DOHH2 (cell line): Measurements from ENCODE around the gene GDE1.

Experiments
- H3F3A ChIP-seq: fragments of 200-600 bp; sonication (generic), shearing (Covaris generic); 2 replicates; pipeline ENCODE4 v1.6.0; 2016; ENCODE audit warnings: antibody characterized with exemption, mild to moderate bottlenecking; ENCODE audit not compliant: control insufficient read depth, insufficient read depth
- H3K27ac ChIP-seq: fragments of 200-600 bp; sonication (generic); 2 replicates; pipeline ENCODE4 v1.5.1; 2014; ENCODE audit warnings: low read depth, mild to moderate bottlenecking, low read length, moderate library complexity
- H3K27me3 ChIP-seq: fragments of 200-600 bp; sonication (generic); 2 replicates; pipeline ENCODE4 v1.6.1; 2014; ENCODE audit warnings: mild to moderate bottlenecking, low read length, mixed read lengths; ENCODE audit not compliant: control insufficient read depth
- H3K36me3 ChIP-seq: fragments of 200-600 bp; sonication (generic); 2 replicates; pipeline ENCODE4 v1.6.1; 2014; ENCODE audit warnings: mild to moderate bottlenecking, low read length, moderate library complexity, mixed read lengths; ENCODE audit not compliant: control insufficient read depth
- H3K4me1 ChIP-seq: fragments of 200-600 bp; sonication (generic); 2 replicates; pipeline ENCODE4 v1.6.1; 2014; ENCODE audit warnings: mild to moderate bottlenecking, low read length, mixed read lengths; ENCODE audit not compliant: control insufficient read depth
- H3K4me2 ChIP-seq: fragments of 200-600 bp; sonication (generic); 2 replicates; pipeline ENCODE4 v1.6.0; 2014; ENCODE audit warnings: mild to moderate bottlenecking, low read length, moderate library complexity
- H3K4me3 ChIP-seq: fragments of 200-600 bp; sonication (generic); 2 replicates; pipeline ENCODE4 v1.5.1; 2014; ENCODE audit warnings: mild to moderate bottlenecking, low read length, mixed read lengths
- H3K79me2 ChIP-seq: fragments of 200-600 bp; sonication (generic); 2 replicates; pipeline ENCODE4 v1.6.1; 2014; ENCODE audit warnings: mild to moderate bottlenecking, low read length, mixed read lengths; ENCODE audit not compliant: control insufficient read depth
- H3K9me2 ChIP-seq: fragments of 200-600 bp; sonication (generic); replicated peaks from 2 replicates; pipeline ENCODE4 v1.6.1; 2014; ENCODE audit warnings: mild to moderate bottlenecking, low read length, mixed read lengths; ENCODE audit not compliant: control insufficient read depth
- H3K9me3 ChIP-seq: fragments of 200-600 bp; sonication (generic); 2 replicates; pipeline ENCODE4 v1.6.1; 2014; ENCODE audit warnings: antibody characterized with exemption, low read length, mixed read lengths; ENCODE audit not compliant: control insufficient read depth, insufficient read depth
- H4K20me1 ChIP-seq: fragments of 200-600 bp; sonication (generic); 2 replicates; pipeline ENCODE4 v1.6.0; 2014; ENCODE audit warnings: low read depth, mild to moderate bottlenecking, antibody characterized with exemption, low read length, moderate library complexity; ENCODE audit not compliant: control insufficient read depth, insufficient read depth
- CTCF ChIP-seq: fragments of 200-600 bp; sonication (generic); IDR thresholded peaks from one replicate; pipeline ENCODE4 v1.5.1; 2014; ENCODE audit warnings: antibody characterized with exemption, mild to moderate bottlenecking, low read depth, low read length; ENCODE audit not compliant: poor library complexity, severe bottlenecking
- EZH2phosphoT487 ChIP-seq: fragments of 200-600 bp; sonication (generic); IDR thresholded peaks from 2 replicates; pipeline ENCODE4 v1.6.1; 2017; ENCODE audit warnings: borderline replicate concordance, mild to moderate bottlenecking, antibody characterized with exemption, low read length, moderate library complexity, mixed read lengths

Gene GDE1

GRCh38 chr16:19563377-19563776, 41.5 kb upstream of the GDE1 start:
- Histone ChIP-seq H3K27ac (no peak overlapping the region), H3K27me3 (no peaks in the 10 kb centered on the region), H3K9me2 (no peaks in the 10 kb centered on the region), H3K79me2 (no peaks in the 10 kb centered on the region), H3K4me2 (no peak overlapping the region), H3K36me3 (no peaks in the 10 kb centered on the region), H3K4me3 (no peak overlapping the region), H3K4me1 (no peaks in the 10 kb centered on the region), H4K20me1 (peaks cover 2% of the 10 kb centered on the region; the same call in 1 of the 2 replicates), H3F3A (peaks cover 1% of the 10 kb centered on the region), H3K9me3 (no peaks in the 10 kb centered on the region)
- TF ChIP-seq CTCF (no peak), EZH2phosphoT487 (no peak)

- Histone ChIP-seq H3K27ac (no peak overlapping the region), H3F3A (peaks cover 11% of the 10 kb centered on the region), H3K79me2 (peaks cover 3% of the 10 kb centered on the region; the same call in 1 of the 2 replicates), H3K27me3 (no peaks in the 10 kb centered on the region), H3K36me3 (no peaks in the 10 kb centered on the region), H3K4me2 (no peak overlapping the region), H4K20me1 (peaks cover 2% of the 10 kb centered on the region; the same call in 1 of the 2 replicates), H3K9me2 (no peaks in the 10 kb centered on the region), H3K9me3 (no peaks in the 10 kb centered on the region), H3K4me1 (peaks cover 8% of the 10 kb centered on the region), H3K4me3 (no peak overlapping the region)
- TF ChIP-seq EZH2phosphoT487 (no peak), CTCF (no peak)
These were observed 38.2 kb upstream of the GDE1 start for GRCh38 chr16:19560078-19560477.

GRCh38 chr16:19559242-19559910, 37.5 kb upstream of the GDE1 start:
- no peak for TF ChIP-seq EZH2phosphoT487
- TF ChIP-seq CTCF = peak; percentile 82
- Histone ChIP-seq H3K9me2 (no peaks in the 10 kb centered on the region), H3K79me2 (peaks cover 3% of the 10 kb centered on the region; the same call in 1 of the 2 replicates)

More at GRCh38 chr16:19559242-19559910, 37.5 kb upstream of the GDE1 start:
- peaks cover 2% of the 10 kb centered on the region; the same call in 1 of the 2 replicates for H4K20me1 ChIP-seq
- no peak overlapping the region for H3K4me3 ChIP-seq
- H3F3A ChIP-seq = peaks cover 11% of the 10 kb centered on the region
- no peaks in the 10 kb centered on the region for H3K36me3 ChIP-seq
- H3K4me2 ChIP-seq = no peak overlapping the region
- H3K27me3 ChIP-seq = no peaks in the 10 kb centered on the region
- no peaks in the 10 kb centered on the region for H3K9me3 ChIP-seq
- peaks cover 13% of the 10 kb centered on the region for H3K4me1 ChIP-seq
- no peak overlapping the region for H3K27ac ChIP-seq
